Common myeloid progenitor, CD34-positive (primary cell): ENCODE measurements around the gene FRS3.

ENCODE experiments used
- CTCF ChIA-PET: fragments of 350-600 bp; sonication (Branson Sonifier 250); formaldehyde crosslinking; loops from one replicate; lab custom pipeline; 2021; ENCODE audit warnings: antibody characterized with exemption; lab: Charles Lee
- POLR2A ChIA-PET: fragments of 350-600 bp; sonication (Branson Sonifier 250); formaldehyde crosslinking; loops from one replicate; lab custom pipeline; 2021; ENCODE audit warnings: antibody characterized with exemption; lab: Charles Lee
- DNase-seq, 3 donors: peaks; one replicate each; pipeline versions ENCODE4 v3.0.0 to v3.0.0-alpha.2; 2013
- H3K27ac ChIP-seq, 2 experiments: 1 replicate in 1 of 2; 2 replicates in 1 of 2; pipeline ENCODE4 v1.7.0; 2013; ENCODE audit warnings: inconsistent platforms in 2 of 2, low read length in 2 of 2, mild to moderate bottlenecking in 2 of 2, low read depth in 1 of 2, moderate library complexity in 1 of 2; ENCODE audit not compliant: severe bottlenecking in 2 of 2, insufficient read depth in 1 of 2, poor library complexity in 1 of 2
- H3K27me3 ChIP-seq, 5 experiments: replicated peaks in 2 of 5; 1 replicate in 3 of 5; 2 replicates in 2 of 5; pipeline versions ENCODE4 v1.6.1 to v1.7.0; 2013; ENCODE audit warnings: low read length in 4 of 5, mild to moderate bottlenecking in 2 of 5, moderate library complexity in 2 of 5, inconsistent platforms in 1 of 5; ENCODE audit not compliant: insufficient read depth in 5 of 5, control insufficient read depth in 4 of 5
- H3K36me3 ChIP-seq, 4 experiments: 1 replicate in 2 of 4; 2 replicates in 2 of 4; pipeline versions ENCODE4 v1.6.1 to v1.7.0; 2013; ENCODE audit warnings: low read length in 3 of 4, control low read depth in 1 of 4, mild to moderate bottlenecking in 1 of 4; ENCODE audit not compliant: control insufficient read depth in 4 of 4, insufficient read depth in 4 of 4
- H3K4me1 ChIP-seq, 4 experiments: 1 replicate in 3 of 4; 2 replicates in 1 of 4; pipeline versions ENCODE4 v1.6.1 to v1.7.1; 2013; ENCODE audit warnings: low read length in 3 of 4, mild to moderate bottlenecking in 3 of 4, control low read depth in 1 of 4, inconsistent platforms in 1 of 4, moderate library complexity in 1 of 4; ENCODE audit not compliant: control insufficient read depth in 4 of 4, insufficient read depth in 4 of 4; ENCODE audit errors: control extremely low read depth in 1 of 4
- H3K4me3 ChIP-seq, 7 experiments: 1 replicate in 4 of 7; 2 replicates in 3 of 7; pipeline versions ENCODE4 v1.5.1 to v1.7.0; 2013; ENCODE audit warnings: mild to moderate bottlenecking in 7 of 7, low read length in 6 of 7, moderate library complexity in 6 of 7, inconsistent platforms in 2 of 7, low read depth in 2 of 7, control low read depth in 1 of 7; ENCODE audit not compliant: insufficient read depth in 4 of 7, control insufficient read depth in 1 of 7; ENCODE audit errors: extremely low read depth in 1 of 7
- H3K9me3 ChIP-seq, 5 experiments: 1 replicate in 4 of 5; 2 replicates in 1 of 5; pipeline versions ENCODE4 v1.6.1 to v1.7.1; 2013; ENCODE audit warnings: low read length in 4 of 5, mild to moderate bottlenecking in 2 of 5, inconsistent platforms in 1 of 5, low read depth in 1 of 5, moderate library complexity in 1 of 5; ENCODE audit not compliant: control insufficient read depth in 4 of 5, insufficient read depth in 2 of 5; ENCODE audit errors: control extremely low read depth in 1 of 5
- WGBS: methylation state at CpG from one replicate; pipeline ENCODE4 v1.1.5; 2013; ENCODE audit not compliant: insufficient coverage; 5-methylcytosine and 5-hydroxymethylcytosine counted together

Gene FRS3

GRCh38 chr6:41785254-41785653, 5.6 kb upstream of the FRS3 start:
- 98% methylated on average over 9 of the region's 11 CpGs for WGBS
- no peaks in the 10 kb centered on the region for H3K9me3 ChIP-seq
- H3K36me3 ChIP-seq, result peaks cover 5 to 13% (median 10%) of the 10 kb centered on the region in 4 experiments
- H3K27ac ChIP-seq, result no peak overlapping the region
- H3K27me3 ChIP-seq, result no peaks in the 10 kb centered on the region
- peaks cover 8 to 50% (median 32%) of the 10 kb centered on the region in 4 experiments for H3K4me1 ChIP-seq
- CTCF ChIA-PET, result interaction anchor here (0.8 to 7.2 kb wide), 15 partner anchors 9 to 430 kb away, joined by 3 to 58 read pairs (median 4); no protein-coding TSS in a partner anchor
- POLR2A ChIA-PET, result no interaction called here
- DNase-seq, result no peak
- no peak overlapping the region for H3K4me3 ChIP-seq

- ChIA-PET POLR2A (no interaction called here), CTCF (interaction anchor here (1.2 to 7.2 kb wide), 6 partner anchors 9 to 267 kb away, joined by 3 to 58 read pairs (median 12); no protein-coding TSS in a partner anchor)
- 100% methylated on average over 1 of the region's 5 CpGs for WGBS
- Histone ChIP-seq H3K9me3 (no peaks in the 10 kb centered on the region), H3K27me3 (no peaks in the 10 kb centered on the region), H3K36me3 (peaks cover 3 to 8% (median 6%) of the 10 kb centered on the region in 4 experiments), H3K27ac (no peak overlapping the region), H3K4me3 (no peak overlapping the region), H3K4me1 (peaks cover 8 to 50% (median 32%) of the 10 kb centered on the region in 4 experiments)
- no peak for DNase-seq
These were observed 5.0 kb upstream of the FRS3 start for GRCh38 chr6:41784581-41785171.

- CTCF ChIA-PET, result interaction anchor here (0.7 to 7.2 kb wide), 8 partner anchors 7 to 431 kb away, joined by 3 to 58 read pairs (median 10); no protein-coding TSS in a partner anchor
- Histone ChIP-seq H3K36me3 (no peaks in the 10 kb centered on the region), H3K9me3 (no peaks in the 10 kb centered on the region), H3K27me3 (no peaks in the 10 kb centered on the region), H3K4me3 (no peak overlapping the region), H3K27ac (no peak overlapping the region), H3K4me1 (peaks cover 10 to 51% (median 38%) of the 10 kb centered on the region in 4 experiments)
- DNase-seq, result no peak
- 71% methylated on average over 1 of the region's 6 CpGs for WGBS
- POLR2A ChIA-PET, result no interaction called here
These were observed 3.5 kb upstream of the FRS3 start for GRCh38 chr6:41783106-41783780.

- 14% methylated on average over 1 of the region's 3 CpGs for WGBS
- no peak for DNase-seq
- Histone ChIP-seq H3K36me3 (no peaks in the 10 kb centered on the region), H3K9me3 (no peaks in the 10 kb centered on the region), H3K4me1 (peaks cover 24 to 64% (median 49%) of the 10 kb centered on the region in 4 experiments), H3K27ac (peak overlapping the region in 1 of 2 experiments; percentile 32), H3K4me3 (peak overlapping the region in 5 of 7 experiments; percentile 70 to 83 (median 74)), H3K27me3 (no peaks in the 10 kb centered on the region)
- ChIA-PET CTCF (interaction anchor here (0.6 to 7.2 kb wide), 8 partner anchors 8 to 265 kb away, joined by 3 to 58 read pairs (median 3); no protein-coding TSS in a partner anchor), POLR2A (no interaction called here)
These were observed 1.6 kb upstream of the FRS3 start for GRCh38 chr6:41781366-41781730.

- Histone ChIP-seq H3K4me1 (peaks cover 24 to 58% (median 47%) of the 10 kb centered on the region in 4 experiments), H3K9me3 (no peaks in the 10 kb centered on the region), H3K36me3 (peaks cover 0 to under 1% (median 0%) of the 10 kb centered on the region in 4 experiments), H3K4me3 (peak within 1 kb of the TSS; percentile 52 to 85 (median 74)), H3K27me3 (no peaks in the 10 kb centered on the region), H3K27ac (peak within 1 kb of the TSS in 1 of 2 experiments; percentile 69)
- POLR2A ChIA-PET, result interaction anchor here (0.6 kb wide), 1 partner anchor 18 kb away, joined by 4 read pairs; no protein-coding TSS in a partner anchor
- CTCF ChIA-PET, result interaction anchor here (0.5 to 7.2 kb wide), 8 partner anchors 9 to 390 kb away, joined by 3 to 58 read pairs (median 3); no protein-coding TSS in a partner anchor
- peak in 1 of 3 donors; percentile 22 for DNase-seq
- 0% methylated on average over 10 of the region's 36 CpGs for WGBS
These were observed 1.1 kb upstream of the FRS3 start, which contains the start of gene PRICKLE4 for GRCh38 chr6:41780551-41781365. PRICKLE4 (plus strand) TSS chr6:41780782; CDS start chr6:41783474, 2,692 bp downstream.

GRCh38 chr6:41779336-41779735, 364 bp downstream of the FRS3 start:
- Histone ChIP-seq H3K27ac (peak overlapping the region in 1 of 2 experiments; percentile 69), H3K36me3 (peaks cover 0 to 15% (median 10%) of the 10 kb centered on the region in 4 experiments), H3K4me1 (peaks cover 24 to 44% (median 43%) of the 10 kb centered on the region in 4 experiments), H3K4me3 (peak overlapping the region; percentile 52 to 85 (median 74)), H3K9me3 (no peaks in the 10 kb centered on the region), H3K27me3 (no peaks in the 10 kb centered on the region)
- POLR2A ChIA-PET, result no interaction called here
- no peak for DNase-seq
- CTCF ChIA-PET, result no interaction called here
- WGBS, result 4% methylated on average over 14 of the region's 16 CpGs
